Keratinocyte (primary cell): ENCODE measurements around the gene THOC7. TPM values are rescaled to one million over a fixed set of nuclear protein-coding genes. Genes with fewer than 3 reads are reported as not detected.

Experiments used
- DNase-seq: peaks from one replicate; pipeline ENCODE4 v3.0.0-alpha.2; 2011; ENCODE audit warnings: low read depth, missing footprints, low spot score
- FAIRE-seq: peaks from 2 replicates; lab custom pipeline; 2011; peaks lifted over from hg19 to GRCh38; lab: Jason Lieb, UNC
- H2AFZ ChIP-seq: 2 replicates; pipeline ENCODE4 v1.6.0; 2012; ENCODE audit warnings: low read length, control low read depth, inconsistent platforms; ENCODE audit not compliant: control insufficient read depth
- H3K27ac ChIP-seq: 2 replicates; pipeline ENCODE4 v1.5.1; 2011; ENCODE audit warnings: low read length; ENCODE audit not compliant: control insufficient read depth, insufficient read depth
- H3K27me3 ChIP-seq: 3 replicates; pipeline ENCODE4 v1.6.0; 2011; ENCODE audit warnings: low read length; ENCODE audit not compliant: control insufficient read depth, insufficient read depth; ENCODE audit errors: extremely low read depth
- H3K36me3 ChIP-seq, 2 experiments: 2 replicates in 1 of 2; 3 replicates in 1 of 2; pipeline ENCODE4 v1.5.1; 2011; ENCODE audit warnings: low read length in 2 of 2, mild to moderate bottlenecking in 1 of 2; ENCODE audit not compliant: control insufficient read depth in 2 of 2, insufficient read depth in 2 of 2; ENCODE audit errors: extremely low read depth in 1 of 2
- H3K4me1 ChIP-seq: 3 replicates; pipeline ENCODE4 v1.5.1; 2011; ENCODE audit warnings: low read length; ENCODE audit not compliant: control insufficient read depth, insufficient read depth; ENCODE audit errors: extremely low read depth
- H3K4me2 ChIP-seq: 3 replicates; pipeline ENCODE4 v1.6.0; 2011; ENCODE audit warnings: low read depth, low read length; ENCODE audit not compliant: control insufficient read depth, insufficient read depth; ENCODE audit errors: extremely low read depth
- H3K4me3 ChIP-seq, 3 experiments: fragments of 200-600 bp in 1 of 3; sonication (generic) in 1 of 3; 2 replicates in 2 of 3; 3 replicates in 1 of 3; pipeline ENCODE4 v1.5.1; 2011 to 2016; ENCODE audit warnings: low read length in 3 of 3, mild to moderate bottlenecking in 3 of 3, control low read depth in 2 of 3, inconsistent platforms in 1 of 3, low read depth in 1 of 3, mixed read lengths in 1 of 3, mixed run types in 1 of 3, moderate library complexity in 1 of 3; ENCODE audit not compliant: control insufficient read depth in 2 of 3, insufficient read depth in 2 of 3; ENCODE audit errors: extremely low read depth in 1 of 3
- H3K79me2 ChIP-seq: 2 replicates; pipeline ENCODE4 v1.6.0; 2012; ENCODE audit warnings: low read length; ENCODE audit not compliant: control insufficient read depth, insufficient read depth
- H3K9ac ChIP-seq: 3 replicates; pipeline ENCODE4 v1.6.0; 2011; ENCODE audit warnings: low read length; ENCODE audit not compliant: control insufficient read depth, insufficient read depth; ENCODE audit errors: extremely low read depth
- H3K9me1 ChIP-seq: 3 replicates; pipeline ENCODE4 v1.6.0; 2011; ENCODE audit warnings: low read length; ENCODE audit not compliant: control insufficient read depth, insufficient read depth; ENCODE audit errors: extremely low read depth
- H3K9me3 ChIP-seq: 2 replicates; pipeline ENCODE4 v1.5.1; 2012; ENCODE audit warnings: low read depth, low read length; ENCODE audit not compliant: control insufficient read depth
- H4K20me1 ChIP-seq: 3 replicates; pipeline ENCODE4 v1.6.0; 2011; ENCODE audit warnings: low read length; ENCODE audit not compliant: control insufficient read depth, insufficient read depth; ENCODE audit errors: extremely low read depth
- EZH2 ChIP-seq: IDR thresholded peaks from one replicate; pipeline ENCODE4 v1.6.1; 2012; ENCODE audit warnings: inconsistent platforms, mild to moderate bottlenecking, low read length, moderate library complexity
- dilution Hi-C: fragments of 300-500 bp; cut with MboI; formaldehyde crosslinking; loops from one replicate; pipeline ENCODE4 v1.7.0; 2020; ENCODE audit warnings: low sequenced_read_pairs; ENCODE audit not compliant: extremely low pct_ligation_motif_present
- polyA plus RNA-seq, 5 experiments: library from polyadenylated mRNA; depleted of rRNA in 3 of 5; stranded (reverse) in 3 of 5; stranded (forward) in 1 of 5; unstranded in 1 of 5; fragments of >200 nt; gene quantifications; 1 replicate in 1 of 5; 2 replicates in 3 of 5; 3 replicates in 1 of 5; pipeline versions ENCODE4 v1.2.1 to v1.2.3, GENCODE V29; 2011 to 2012; ENCODE audit warnings: missing spikeins in 2 of 5, low read depth in 1 of 5, low replicate concordance in 1 of 5
- TF ChIP-seq, protein P1 (sequence below), 3 experiments: IDR thresholded peaks in 1 of 3; conservative IDR thresholded peaks in 1 of 3; optimal IDR thresholded peaks in 1 of 3; 2 replicates in 2 of 3; 3 replicates in 1 of 3; pipeline versions ENCODE3 to v1.5.1; 2011; ENCODE audit warnings: low read length in 3 of 3, mild to moderate bottlenecking in 3 of 3, moderate library complexity in 2 of 3, control low read depth in 1 of 3, inconsistent platforms in 1 of 3; ENCODE audit not compliant: insufficient read depth in 2 of 3; ENCODE audit errors: extremely low read depth in 1 of 3

THOC7 gene
- polyA plus RNA-seq, 1 donor (not counting 4 experiments of a cell fraction or from before 2014, with no cell fraction given), result 131 TPM

DNA sequence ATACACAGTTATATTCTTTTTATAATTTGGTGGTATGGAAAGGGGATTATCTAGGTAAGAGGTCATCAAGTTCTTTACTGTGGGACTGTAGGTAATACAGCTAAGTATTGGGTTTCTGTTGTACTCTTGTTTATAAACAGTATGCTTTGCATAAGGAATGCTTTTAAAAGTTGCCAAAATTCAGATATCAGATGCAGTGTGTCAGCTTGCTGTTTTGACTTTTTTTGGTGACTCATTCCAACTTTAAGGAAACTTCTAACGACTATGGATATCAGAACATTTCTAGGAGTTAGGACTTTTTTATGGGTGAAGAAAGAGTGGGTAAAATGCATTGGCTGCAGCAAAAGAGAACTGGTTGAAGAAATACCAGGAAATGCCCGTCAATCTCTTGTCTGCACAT is 45.8 kb upstream of the THOC7 start:
- no peak overlapping the region for H3K4me2 ChIP-seq
- no peaks in the 10 kb centered on the region for H4K20me1 ChIP-seq
- no peak overlapping the region for H2AFZ ChIP-seq
- DNase-seq, result no peak
- peaks cover 29% of the 10 kb centered on the region for H3K4me1 ChIP-seq
- no peak overlapping the region for H3K4me3 ChIP-seq
- TF ChIP-seq, protein P1, sequence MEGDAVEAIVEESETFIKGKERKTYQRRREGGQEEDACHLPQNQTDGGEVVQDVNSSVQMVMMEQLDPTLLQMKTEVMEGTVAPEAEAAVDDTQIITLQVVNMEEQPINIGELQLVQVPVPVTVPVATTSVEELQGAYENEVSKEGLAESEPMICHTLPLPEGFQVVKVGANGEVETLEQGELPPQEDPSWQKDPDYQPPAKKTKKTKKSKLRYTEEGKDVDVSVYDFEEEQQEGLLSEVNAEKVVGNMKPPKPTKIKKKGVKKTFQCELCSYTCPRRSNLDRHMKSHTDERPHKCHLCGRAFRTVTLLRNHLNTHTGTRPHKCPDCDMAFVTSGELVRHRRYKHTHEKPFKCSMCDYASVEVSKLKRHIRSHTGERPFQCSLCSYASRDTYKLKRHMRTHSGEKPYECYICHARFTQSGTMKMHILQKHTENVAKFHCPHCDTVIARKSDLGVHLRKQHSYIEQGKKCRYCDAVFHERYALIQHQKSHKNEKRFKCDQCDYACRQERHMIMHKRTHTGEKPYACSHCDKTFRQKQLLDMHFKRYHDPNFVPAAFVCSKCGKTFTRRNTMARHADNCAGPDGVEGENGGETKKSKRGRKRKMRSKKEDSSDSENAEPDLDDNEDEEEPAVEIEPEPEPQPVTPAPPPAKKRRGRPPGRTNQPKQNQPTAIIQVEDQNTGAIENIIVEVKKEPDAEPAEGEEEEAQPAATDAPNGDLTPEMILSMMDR (optimal IDR thresholded peaks at IDR 0.05 in 1 of 3, IDR thresholded peaks at IDR 0.05 in 1 of 3, conservative IDR thresholded peaks at IDR 0.05 in 1 of 3; ENCODE audit: extremely low read depth in 1 of 3, insufficient read depth in 2 of 3, low read length in 3 of 3), result no peak
- TF ChIP-seq EZH2, result no peak
- no peaks in the 10 kb centered on the region for H3K27me3 ChIP-seq
- H3K79me2 ChIP-seq, result peaks cover 7% of the 10 kb centered on the region
- H3K9ac ChIP-seq, result no peak overlapping the region
- no peak for FAIRE-seq
- H3K36me3 ChIP-seq, result peaks cover 0 to under 1% of the 10 kb centered on the region in 2 experiments
- H3K9me3 ChIP-seq, result no peaks in the 10 kb centered on the region
- no peak overlapping the region for H3K27ac ChIP-seq
- dilution Hi-C loops, result no loop called here
- H3K9me1 ChIP-seq, result peaks cover 2% of the 10 kb centered on the region

DNA sequence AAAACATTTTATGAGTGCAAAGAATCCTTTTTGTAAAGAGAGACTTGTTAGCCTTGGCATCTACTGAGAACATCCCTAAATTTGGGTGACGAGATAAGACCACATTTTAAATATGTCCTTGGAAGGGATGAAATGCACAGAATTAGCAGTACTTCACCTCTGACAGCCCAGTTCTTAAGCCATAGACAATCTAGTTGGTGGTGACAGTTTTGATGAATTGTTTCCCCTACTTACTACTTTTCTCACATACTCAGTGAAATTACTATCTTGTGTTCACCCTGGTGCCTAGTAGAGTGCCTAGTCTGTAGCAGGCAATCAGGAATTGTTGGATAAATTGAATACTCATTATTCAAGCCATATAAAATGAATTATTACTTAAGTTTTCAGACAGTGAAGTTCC is 45.2 kb upstream of the THOC7 start:
- Histone ChIP-seq H3K9me3 (no peaks in the 10 kb centered on the region), H3K27ac (no peak overlapping the region), H3K9me1 (peaks cover 2% of the 10 kb centered on the region), H3K79me2 (peaks cover 6% of the 10 kb centered on the region), H3K36me3 (no peaks in the 10 kb centered on the region), H3K4me3 (no peak overlapping the region), H3K9ac (no peak overlapping the region), H4K20me1 (no peaks in the 10 kb centered on the region), H3K4me2 (no peak overlapping the region), H3K27me3 (no peaks in the 10 kb centered on the region), H3K4me1 (peaks cover 22% of the 10 kb centered on the region), H2AFZ (no peak overlapping the region)
- dilution Hi-C loops, result no loop called here
- TF ChIP-seq EZH2, result no peak
- TF ChIP-seq, protein P1 (optimal IDR thresholded peaks at IDR 0.05 in 1 of 3, IDR thresholded peaks at IDR 0.05 in 1 of 3, conservative IDR thresholded peaks at IDR 0.05 in 1 of 3; ENCODE audit: extremely low read depth in 1 of 3, insufficient read depth in 2 of 3, low read length in 3 of 3), result no peak
- FAIRE-seq (no peak), DNase-seq (no peak)
